Urinary bladder (tissue), 4 donors: Measurements from ENCODE around the gene CDKN2B. TPM values are rescaled to one million over a fixed set of nuclear protein-coding genes. Genes with fewer than 3 reads are reported as not detected.

Experiments used
- DNase-seq: peaks from one replicate; pipeline ENCODE4 v3.0.0-alpha.2; 2015; ENCODE audit errors: extremely low spot score
- H3K27ac ChIP-seq: one replicate; pipeline ENCODE4 v1.5.1; 2013; ENCODE audit warnings: low read depth, mild to moderate bottlenecking, moderate library complexity
- H3K36me3 ChIP-seq: one replicate; pipeline ENCODE4 v1.6.1; 2013; ENCODE audit warnings: mild to moderate bottlenecking, moderate library complexity; ENCODE audit not compliant: insufficient read depth
- H3K4me1 ChIP-seq: one replicate; pipeline ENCODE4 v1.6.1; 2013; ENCODE audit warnings: mild to moderate bottlenecking, moderate library complexity; ENCODE audit not compliant: insufficient read depth
- H3K4me3 ChIP-seq: one replicate; pipeline ENCODE4 v1.5.1; 2013; ENCODE audit warnings: low read depth, low read length
- WGBS: extraction: QIAGEN DNeasy Blood & Tissue Kit; methylation state at CpG from one replicate; pipeline ENCODE4 v1.1.7; 2013; 5-methylcytosine and 5-hydroxymethylcytosine counted together
- polyA plus RNA-seq: library from polyadenylated mRNA; stranded (reverse); fragments of 200-250 nt; gene quantifications from one replicate; pipeline ENCODE4 v1.2.3, GENCODE V29; 2013
- total RNA-seq: library from RNA; depleted of rRNA; stranded (reverse); fragments of >200 nt; gene quantifications from one replicate; pipeline ENCODE4 v1.2.3, GENCODE V29; 2014
- donor health status: healthy with polysubstance abuse.
- donor health status: healthy.

The CDKN2B gene
- total and polyA plus RNA-seq, 2 donors: 1.8 to 4.2 TPM

GRCh38 chr9:21982391-21982790 lies 26.7 kb downstream of the CDKN2B start:
- H3K4me3 ChIP-seq: no peak overlapping the region
- H3K36me3 ChIP-seq: no peaks in the 10 kb centered on the region
- DNase-seq: no peak
- H3K4me1 ChIP-seq: no peaks in the 10 kb centered on the region
- WGBS: 50% methylated on average over 1 of the region's 1 CpG
- no peak overlapping the region for H3K27ac ChIP-seq

- H3K4me3 ChIP-seq: no peak overlapping the region
- H3K36me3 ChIP-seq: no peaks in the 10 kb centered on the region
- DNase-seq: no peak
- peaks cover 6% of the 10 kb centered on the region for H3K4me1 ChIP-seq
- WGBS: 19% methylated on average over 19 of the region's 19 CpGs
- H3K27ac ChIP-seq: no peak overlapping the region
Observed at GRCh38 chr9:21976334-21976875, 32.7 kb downstream of the CDKN2B start.

DNA sequence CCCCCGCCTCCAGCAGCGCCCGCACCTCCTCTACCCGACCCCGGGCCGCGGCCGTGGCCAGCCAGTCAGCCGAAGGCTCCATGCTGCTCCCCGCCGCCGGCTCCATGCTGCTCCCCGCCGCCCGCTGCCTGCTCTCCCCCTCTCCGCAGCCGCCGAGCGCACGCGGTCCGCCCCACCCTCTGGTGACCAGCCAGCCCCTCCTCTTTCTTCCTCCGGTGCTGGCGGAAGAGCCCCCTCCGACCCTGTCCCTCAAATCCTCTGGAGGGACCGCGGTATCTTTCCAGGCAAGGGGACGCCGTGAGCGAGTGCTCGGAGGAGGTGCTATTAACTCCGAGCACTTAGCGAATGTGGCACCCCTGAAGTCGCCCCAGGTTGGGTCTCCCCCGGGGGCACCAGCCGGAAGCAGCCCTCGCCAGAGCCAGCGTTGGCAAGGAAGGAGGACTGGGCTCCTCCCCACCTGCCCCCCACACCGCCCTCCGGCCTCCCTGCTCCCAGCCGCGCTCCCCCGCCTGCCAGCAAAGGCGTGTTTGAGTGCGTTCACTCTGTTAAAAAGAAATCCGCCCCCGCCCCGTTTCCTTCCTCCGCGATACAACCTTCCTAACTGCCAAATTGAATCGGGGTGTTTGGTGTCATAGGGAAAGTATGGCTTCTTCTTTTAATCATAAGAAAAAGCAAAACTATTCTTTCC lies 34.2 kb downstream of the CDKN2B start:
- DNase-seq: no peak
- whole genome bisulfite sequencing: 1% methylated on average over 51 of the region's 51 CpGs
- Histone ChIP-seq H3K27ac (no peak overlapping the region), H3K4me3 (peak overlapping the region; percentile 40), H3K4me1 (peaks cover 6% of the 10 kb centered on the region), H3K36me3 (no peaks in the 10 kb centered on the region)

DNA sequence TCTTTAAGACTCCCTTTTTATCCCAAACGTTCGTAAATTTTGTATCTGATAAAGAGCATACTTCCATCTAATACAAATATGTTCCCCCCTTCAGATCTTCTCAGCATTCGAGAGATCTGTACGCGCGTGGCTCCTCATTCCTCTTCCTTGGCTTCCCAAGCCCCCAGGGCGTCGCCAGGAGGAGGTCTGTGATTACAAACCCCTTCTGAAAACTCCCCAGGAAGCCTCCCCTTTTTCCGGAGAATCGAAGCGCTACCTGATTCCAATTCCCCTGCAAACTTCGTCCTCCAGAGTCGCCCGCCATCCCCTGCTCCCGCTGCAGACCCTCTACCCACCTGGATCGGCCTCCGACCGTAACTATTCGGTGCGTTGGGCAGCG lies 34.8 kb downstream of the CDKN2B start:
- no peak overlapping the region for H3K27ac ChIP-seq
- peak overlapping the region; percentile 40 for H3K4me3 ChIP-seq
- WGBS: 3% methylated on average over 21 of the region's 21 CpGs
- H3K4me1 ChIP-seq: peaks cover 6% of the 10 kb centered on the region
- no peaks in the 10 kb centered on the region for H3K36me3 ChIP-seq
- DNase-seq: no peak

GRCh38 chr9:21972361-21972760 lies 36.7 kb downstream of the CDKN2B start:
- Histone ChIP-seq H3K27ac (no peak overlapping the region), H3K36me3 (no peaks in the 10 kb centered on the region), H3K4me3 (no peak overlapping the region), H3K4me1 (peaks cover 6% of the 10 kb centered on the region)
- DNase-seq: no peak

DNA sequence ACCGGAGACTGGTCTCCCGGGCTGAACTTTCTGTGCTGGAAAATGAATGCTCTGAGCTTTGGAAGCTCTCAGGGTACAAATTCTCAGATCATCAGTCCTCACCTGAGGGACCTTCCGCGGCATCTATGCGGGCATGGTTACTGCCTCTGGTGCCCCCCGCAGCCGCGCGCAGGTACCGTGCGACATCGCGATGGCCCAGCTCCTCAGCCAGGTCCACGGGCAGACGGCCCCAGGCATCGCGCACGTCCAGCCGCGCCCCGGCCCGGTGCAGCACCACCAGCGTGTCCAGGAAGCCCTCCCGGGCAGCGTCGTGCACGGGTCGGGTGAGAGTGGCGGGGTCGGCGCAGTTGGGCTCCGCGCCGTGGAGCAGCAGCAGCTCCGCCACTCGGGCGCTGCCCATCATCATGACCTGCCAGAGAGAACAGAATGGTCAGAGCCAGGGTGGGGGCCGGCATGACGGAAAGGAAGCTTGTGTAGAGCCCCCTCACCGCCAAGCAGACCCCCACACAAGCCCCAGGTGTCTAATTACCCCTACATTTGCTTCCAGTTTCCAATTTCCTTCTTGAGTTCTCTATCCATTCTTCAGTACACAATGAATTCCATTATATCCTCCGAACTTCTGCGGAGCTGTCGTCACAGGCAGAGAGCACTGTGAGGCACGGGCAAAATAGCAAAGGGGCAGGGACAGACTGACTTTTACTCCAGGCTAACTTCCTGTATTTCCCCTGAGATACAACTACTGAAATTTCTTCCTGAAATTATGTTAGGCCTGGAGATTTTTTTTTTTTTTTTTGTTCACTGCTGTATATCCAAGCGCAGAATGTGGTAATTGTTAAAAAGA lies 38.1 kb downstream of the CDKN2B start:
- peaks cover 6% of the 10 kb centered on the region for H3K4me1 ChIP-seq
- WGBS: 5% methylated on average over 45 of the region's 45 CpGs

DNA sequence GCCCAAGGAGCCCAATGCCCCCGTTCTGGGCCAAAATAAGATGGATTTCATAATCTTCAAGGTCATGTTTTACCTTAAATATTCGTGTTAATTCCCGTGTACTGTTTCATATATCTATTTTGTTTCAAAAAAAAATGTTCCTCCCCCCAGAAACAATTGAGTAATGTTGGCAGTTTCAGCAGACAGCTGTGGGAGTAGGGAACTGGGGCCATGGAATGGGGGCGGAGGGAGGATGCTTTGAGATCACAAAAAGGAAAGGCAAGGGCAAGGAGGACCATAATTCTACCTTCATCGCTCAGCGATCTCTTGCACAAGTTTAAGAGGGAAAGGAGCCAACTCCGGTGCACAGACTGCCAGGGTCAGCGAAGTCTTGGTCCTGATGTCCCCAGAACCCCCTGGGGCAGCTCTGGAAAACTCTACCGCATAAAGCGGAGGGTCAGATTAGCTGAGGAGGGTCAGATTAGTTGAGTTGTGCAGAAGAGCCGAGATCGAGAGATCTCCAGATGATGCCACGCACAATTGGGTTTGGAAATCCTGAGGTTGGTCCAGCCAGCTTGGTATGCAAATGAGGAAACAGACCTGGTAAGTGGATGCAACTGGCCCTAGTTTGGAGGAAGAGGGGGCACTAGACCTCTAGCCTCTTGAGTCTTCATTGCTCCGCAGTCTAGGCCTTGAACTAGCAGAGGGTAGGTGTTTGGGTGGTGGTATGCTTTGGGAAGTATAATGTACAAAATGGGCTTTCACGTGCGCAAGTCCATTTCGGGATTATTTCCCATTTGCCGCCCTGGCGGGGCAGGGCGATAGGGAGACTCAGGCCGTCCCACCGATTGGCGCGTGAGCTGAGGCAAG lies 38.9 kb downstream of the CDKN2B start:
- 13% methylated on average over 24 of the region's 24 CpGs for WGBS
- Histone ChIP-seq H3K36me3 (no peaks in the 10 kb centered on the region), H3K27ac (no peak overlapping the region), H3K4me1 (peaks cover 5% of the 10 kb centered on the region), H3K4me3 (no peak overlapping the region)
- no peak for DNase-seq

More for the DNA sequence above, 38.1 kb downstream of the CDKN2B start:
- no peak overlapping the region for H3K4me3 ChIP-seq
- H3K36me3 ChIP-seq: no peaks in the 10 kb centered on the region
- no peak for DNase-seq
- no peak overlapping the region for H3K27ac ChIP-seq

DNA sequence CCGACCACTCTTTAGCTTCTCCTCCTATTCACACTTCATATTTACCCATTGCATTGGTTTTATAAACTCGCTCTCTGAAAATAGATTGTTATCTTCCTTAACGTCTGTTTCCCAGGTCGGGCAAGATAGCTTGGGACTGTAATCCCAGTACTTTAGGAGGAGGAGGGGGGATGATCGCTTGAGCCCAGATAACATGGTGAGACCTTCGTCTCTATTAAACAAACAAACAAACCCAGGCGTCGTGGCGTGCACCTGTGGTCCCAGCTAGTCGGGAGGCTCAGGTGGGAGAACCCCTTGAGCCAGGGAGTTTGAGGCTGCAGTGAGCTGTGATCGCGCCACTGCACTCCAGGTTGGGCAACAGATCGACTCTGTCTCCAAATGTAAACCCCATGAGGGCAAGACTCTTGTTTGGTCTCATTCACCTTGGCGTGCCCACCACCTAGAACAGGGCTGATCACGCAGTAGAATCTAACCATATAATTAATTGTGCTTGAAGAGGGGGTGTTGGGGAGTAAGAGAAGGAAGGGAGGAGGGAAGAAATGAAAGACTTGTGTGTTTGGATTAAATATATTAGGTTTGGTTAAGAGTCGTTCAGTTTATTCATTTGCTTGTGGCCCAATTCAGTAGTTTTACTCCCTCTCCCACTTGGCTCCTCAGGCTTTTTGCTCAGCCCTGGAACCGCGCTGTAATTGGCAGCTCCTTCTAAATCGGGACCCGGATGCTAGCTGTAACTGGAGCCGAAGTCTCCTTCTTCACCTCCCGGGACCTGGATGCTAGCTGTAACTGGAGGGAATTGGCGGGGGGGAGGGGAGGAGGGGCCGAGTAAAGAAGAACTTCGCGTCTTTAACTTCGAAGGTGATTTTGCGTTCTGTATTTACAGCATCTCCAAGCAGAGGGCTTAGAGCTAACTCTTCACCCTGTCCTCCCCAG lies 39.8 kb downstream of the CDKN2B start:
- Histone ChIP-seq H3K4me3 (no peak overlapping the region), H3K36me3 (no peaks in the 10 kb centered on the region), H3K4me1 (no peaks in the 10 kb centered on the region), H3K27ac (no peak overlapping the region)
- DNase-seq: no peak
- 8% methylated on average over 28 of the region's 28 CpGs for WGBS

DNA sequence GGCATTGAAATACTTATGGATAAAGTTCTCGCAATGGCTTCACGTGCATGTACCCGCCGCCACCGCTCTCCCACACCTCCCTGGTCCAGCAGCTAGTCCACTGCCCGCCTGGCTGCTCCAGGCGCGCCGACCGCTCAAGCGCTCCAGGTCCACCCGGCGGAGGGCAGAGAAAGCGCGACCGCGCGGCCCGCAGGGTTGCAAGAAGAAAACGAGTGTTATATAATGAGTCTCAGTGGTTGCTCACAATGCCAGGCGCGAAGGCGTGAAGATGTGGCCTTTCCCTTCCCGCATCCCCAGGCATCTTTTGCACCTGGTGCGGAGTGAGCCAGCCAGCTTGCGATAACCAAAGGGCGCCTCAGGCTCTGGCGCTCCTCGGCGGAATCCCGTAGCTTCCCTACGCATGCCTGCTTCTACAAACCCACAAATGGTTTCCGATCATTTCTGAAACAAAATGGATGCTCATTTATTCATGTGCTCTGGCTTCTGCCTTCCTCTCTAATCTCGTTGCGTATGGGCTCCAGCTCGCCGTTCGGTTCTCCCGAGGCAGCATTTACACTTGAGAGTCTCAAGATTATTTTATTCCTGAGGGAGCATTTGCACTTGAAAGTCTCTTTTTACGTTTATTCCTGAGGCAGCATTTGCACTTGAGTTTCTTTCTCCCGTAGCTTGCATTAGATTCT lies 40.6 kb downstream of the CDKN2B start:
- no peak for DNase-seq
- WGBS: 6% methylated on average over 41 of the region's 41 CpGs
- H3K4me3 ChIP-seq: no peak overlapping the region

DNA sequence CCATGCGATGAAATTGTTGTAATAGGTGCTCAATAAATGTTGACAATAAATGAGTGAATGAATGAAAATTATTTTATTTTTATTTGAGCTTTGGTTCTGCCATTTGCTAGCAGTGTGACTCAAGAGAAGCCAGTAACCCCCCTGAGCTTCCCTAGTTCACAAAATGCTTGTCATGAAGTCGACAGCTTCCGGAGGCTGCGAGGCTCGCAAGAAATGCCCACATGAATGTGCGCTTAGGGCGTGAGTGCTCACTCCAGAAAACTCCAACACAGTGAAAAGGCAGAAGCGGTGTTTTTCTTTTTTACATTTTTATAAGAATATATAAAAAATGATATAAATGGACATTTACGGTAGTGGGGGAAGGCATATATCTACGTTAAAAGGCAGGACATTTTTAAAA lies 41.4 kb downstream of the CDKN2B start:
- no peaks in the 10 kb centered on the region for H3K36me3 ChIP-seq
- H3K27ac ChIP-seq: no peak overlapping the region
- no peaks in the 10 kb centered on the region for H3K4me1 ChIP-seq
- 26% methylated on average over 10 of the region's 10 CpGs for WGBS
- no peak for DNase-seq
- H3K4me3 ChIP-seq: no peak overlapping the region

More for the DNA sequence above, 40.6 kb downstream of the CDKN2B start:
- H3K4me1 ChIP-seq: no peaks in the 10 kb centered on the region
- no peaks in the 10 kb centered on the region for H3K36me3 ChIP-seq
- H3K27ac ChIP-seq: no peak overlapping the region

- 10% methylated on average over 19 of the region's 19 CpGs for WGBS
- H3K36me3 ChIP-seq: no peaks in the 10 kb centered on the region
- H3K27ac ChIP-seq: no peak overlapping the region
- no peaks in the 10 kb centered on the region for H3K4me1 ChIP-seq
- no peak overlapping the region for H3K4me3 ChIP-seq
- DNase-seq: no peak
Observed at GRCh38 chr9:21967169-21967568, 41.9 kb downstream of the CDKN2B start.

DNA sequence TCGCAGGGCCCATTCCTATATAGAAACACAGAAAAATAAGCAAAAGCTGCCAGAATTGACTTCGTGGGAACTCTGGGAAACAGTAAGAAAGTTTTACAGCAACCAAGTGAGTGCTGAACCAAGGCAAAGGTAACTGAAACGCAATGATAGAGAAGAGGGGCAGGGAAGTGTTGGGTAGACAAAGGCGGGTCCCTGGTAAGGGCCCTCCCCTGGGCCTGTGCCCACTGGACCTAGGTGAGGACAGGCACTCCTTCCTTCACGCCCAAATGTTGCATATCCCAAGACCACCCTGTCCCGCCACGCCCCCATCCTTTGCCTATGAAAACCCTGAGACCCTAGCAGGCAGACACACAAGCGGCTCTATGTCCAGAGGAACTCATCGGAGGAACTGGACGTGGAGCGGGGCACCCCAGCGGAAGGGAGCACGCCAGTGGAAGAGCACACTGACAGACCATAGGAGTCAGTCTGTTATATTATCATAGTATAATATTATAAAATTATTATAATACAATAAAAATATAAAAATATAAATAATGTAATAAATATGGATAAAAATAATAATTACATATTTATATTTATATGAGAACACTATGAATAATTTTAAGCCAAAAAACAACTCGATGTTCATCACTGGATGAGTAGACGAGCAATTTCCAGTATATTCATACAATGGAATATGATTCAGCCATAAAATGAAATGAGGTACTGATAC lies 42.8 kb downstream of the CDKN2B start:
- Histone ChIP-seq H3K4me3 (no peak overlapping the region), H3K4me1 (no peaks in the 10 kb centered on the region), H3K36me3 (no peaks in the 10 kb centered on the region), H3K27ac (no peak overlapping the region)
- no peak for DNase-seq
- 13% methylated on average over 15 of the region's 15 CpGs for WGBS
